ENCODE data around the gene ZNF548.
"Not testable (repeated sequence)": the region's sequence is repeated elsewhere in the genome, so short reads cannot be mapped to it uniquely, and the experiment has no call there.

Gene ZNF548

GRCh38 chr19:57374647-57375046 lies 15.0 kb upstream of the ZNF548 start:
- not testable (repeated sequence) for H3K27me3 Mint-ChIP-seq, H3K4me1 Mint-ChIP-seq, DNase-seq, H3K27ac Mint-ChIP-seq, ATAC-seq, H3K4me3 Mint-ChIP-seq
- H3K36me3 Mint-ChIP-seq (ENCODE audit: low read depth): peaks cover 91% of the 10 kb centered on the region
- H3K9me3 Mint-ChIP-seq: peaks cover 60% of the 10 kb centered on the region

- no peaks in the 10 kb centered on the region for H3K4me1 Mint-ChIP-seq
- H3K27ac Mint-ChIP-seq: no peak overlapping the region
- DNase-seq (no peak), ATAC-seq (no peak)
- peaks cover 65% of the 10 kb centered on the region for H3K9me3 Mint-ChIP-seq
- H3K27me3 Mint-ChIP-seq: no peaks in the 10 kb centered on the region
- H3K36me3 Mint-ChIP-seq (ENCODE audit: low read depth): peaks cover 87% of the 10 kb centered on the region
- no peak overlapping the region for H3K4me3 Mint-ChIP-seq
These were observed 13.5 kb upstream of the ZNF548 start for GRCh38 chr19:57376151-57376550.

GRCh38 chr19:57377498-57378146 lies 12.0 kb upstream of the ZNF548 start:
- no peak overlapping the region for H3K27ac Mint-ChIP-seq
- H3K9me3 Mint-ChIP-seq: peaks cover 58% of the 10 kb centered on the region
- H3K4me1 Mint-ChIP-seq: no peaks in the 10 kb centered on the region
- H3K4me3 Mint-ChIP-seq: no peak overlapping the region
- ATAC-seq: no peak
- H3K36me3 Mint-ChIP-seq (ENCODE audit: low read depth): peaks cover 73% of the 10 kb centered on the region
- DNase-seq: no peak
- H3K27me3 Mint-ChIP-seq: no peaks in the 10 kb centered on the region

- no peaks in the 10 kb centered on the region for H3K4me1 Mint-ChIP-seq
- DNase-seq (no peak), ATAC-seq (no peak)
- no peaks in the 10 kb centered on the region for H3K27me3 Mint-ChIP-seq
- H3K4me3 Mint-ChIP-seq: no peak overlapping the region
- peaks cover 42% of the 10 kb centered on the region for H3K36me3 Mint-ChIP-seq (ENCODE audit: low read depth)
- H3K27ac Mint-ChIP-seq: no peak overlapping the region
- H3K9me3 Mint-ChIP-seq: peaks cover 53% of the 10 kb centered on the region
These were observed 8.7 kb upstream of the ZNF548 start for GRCh38 chr19:57380923-57381322.

- DNase-seq: no peak
- Mint-ChIP-seq H3K4me1 (no peaks in the 10 kb centered on the region), H3K27me3 (no peaks in the 10 kb centered on the region), H3K9me3 (peaks cover 46% of the 10 kb centered on the region), H3K36me3 (ENCODE audit: low read depth) (peaks cover 25% of the 10 kb centered on the region), H3K27ac (no peak overlapping the region), H3K4me3 (no peak overlapping the region)
- no peak for ATAC-seq
These were observed 6.7 kb upstream of the ZNF548 start for GRCh38 chr19:57382806-57383488.

- ATAC-seq (no peak), DNase-seq (no peak)
- Mint-ChIP-seq H3K4me1 (peaks cover 31% of the 10 kb centered on the region), H3K4me3 (peak overlapping the region; percentile 95), H3K36me3 (ENCODE audit: low read depth) (peaks cover 44% of the 10 kb centered on the region), H3K27me3 (peaks cover 2% of the 10 kb centered on the region), H3K9me3 (peaks cover 29% of the 10 kb centered on the region), H3K27ac (peak overlapping the region; percentile 95)
These were observed 392 bp upstream of the ZNF548 start for GRCh38 chr19:57389194-57389729.

GRCh38 chr19:57395710-57396109 lies 6.1 kb downstream of the ZNF548 start:
- H3K4me3 Mint-ChIP-seq: no peak overlapping the region
- ATAC-seq: no peak
- H3K9me3 Mint-ChIP-seq: peaks cover 58% of the 10 kb centered on the region

GRCh38 chr19:57398868-57399267 lies 9.2 kb downstream of the ZNF548 start:
- Mint-ChIP-seq H3K27ac (no peak overlapping the region), H3K36me3 (ENCODE audit: low read depth) (peaks cover 81% of the 10 kb centered on the region)

More at GRCh38 chr19:57395710-57396109, 6.1 kb downstream of the ZNF548 start:
- no peak for DNase-seq
- H3K4me1 Mint-ChIP-seq: peaks cover 17% of the 10 kb centered on the region
- H3K36me3 Mint-ChIP-seq (ENCODE audit: low read depth): peaks cover 89% of the 10 kb centered on the region
- no peak overlapping the region for H3K27ac Mint-ChIP-seq
- no peaks in the 10 kb centered on the region for H3K27me3 Mint-ChIP-seq

GRCh38 chr19:57403737-57404563 lies 14.3 kb downstream of the ZNF548 start:
- Mint-ChIP-seq H3K36me3 (ENCODE audit: low read depth) (peaks cover 31% of the 10 kb centered on the region), H3K27ac (no peak overlapping the region), H3K4me3 (no peak overlapping the region), H3K27me3 (no peaks in the 10 kb centered on the region), H3K4me1 (peaks cover 2% of the 10 kb centered on the region), H3K9me3 (peaks cover 32% of the 10 kb centered on the region)
- ATAC-seq (peak; percentile 49), DNase-seq (no peak)

More at GRCh38 chr19:57398868-57399267, 9.2 kb downstream of the ZNF548 start:
- peaks cover 3% of the 10 kb centered on the region for H3K4me1 Mint-ChIP-seq
- no peak for DNase-seq
- H3K4me3 Mint-ChIP-seq: no peak overlapping the region
- H3K27me3 Mint-ChIP-seq: no peaks in the 10 kb centered on the region
- peaks cover 76% of the 10 kb centered on the region for H3K9me3 Mint-ChIP-seq
- no peak for ATAC-seq

GRCh38 chr19:57406516-57407123 lies 17.0 kb downstream of the ZNF548 start:
- Mint-ChIP-seq H3K9me3 (peaks cover 13% of the 10 kb centered on the region), H3K4me3 (no peak overlapping the region), H3K27ac (no peak overlapping the region), H3K4me1 (peaks cover 8% of the 10 kb centered on the region), H3K27me3 (no peaks in the 10 kb centered on the region), H3K36me3 (ENCODE audit: low read depth) (peaks cover 11% of the 10 kb centered on the region)
- ATAC-seq (peak; percentile 50), DNase-seq (peak; percentile 74)

GRCh38 chr19:57410877-57411671 lies 21.4 kb downstream of the ZNF548 start, which contains the start of gene ZNF17:
Gene ZNF17 (plus strand): TSS chr19:57411161. CDS start chr19:57413616, 2,455 bp downstream.
- peaks cover 31% of the 10 kb centered on the region for H3K36me3 Mint-ChIP-seq (ENCODE audit: low read depth)

GRCh38 chr19:57419439-57419838 lies 29.8 kb downstream of the ZNF548 start:
- peaks cover 57% of the 10 kb centered on the region for H3K9me3 Mint-ChIP-seq
- H3K4me3 Mint-ChIP-seq: no peak overlapping the region
- no peaks in the 10 kb centered on the region for H3K27me3 Mint-ChIP-seq
- H3K4me1 Mint-ChIP-seq: no peaks in the 10 kb centered on the region
- H3K27ac Mint-ChIP-seq: no peak overlapping the region
- DNase-seq (no peak), ATAC-seq (no peak)
- H3K36me3 Mint-ChIP-seq (ENCODE audit: low read depth): peaks cover 85% of the 10 kb centered on the region

More at GRCh38 chr19:57410877-57411671, 21.4 kb downstream of the ZNF548 start, which contains the start of gene ZNF17:
- peaks cover 15% of the 10 kb centered on the region for H3K4me1 Mint-ChIP-seq
- H3K4me3 Mint-ChIP-seq: peak within 1 kb of the TSS; percentile 88
- ATAC-seq (peak; percentile 100), DNase-seq (peak; percentile 89)
- peaks cover 15% of the 10 kb centered on the region for H3K9me3 Mint-ChIP-seq
- H3K27me3 Mint-ChIP-seq: no peaks in the 10 kb centered on the region
- peak within 1 kb of the TSS; percentile 82 for H3K27ac Mint-ChIP-seq

- ATAC-seq (no peak), DNase-seq (no peak)
- Mint-ChIP-seq H3K4me1 (no peaks in the 10 kb centered on the region), H3K27me3 (no peaks in the 10 kb centered on the region), H3K27ac (no peak overlapping the region), H3K4me3 (no peak overlapping the region), H3K36me3 (ENCODE audit: low read depth) (peaks cover 73% of the 10 kb centered on the region), H3K9me3 (peaks cover 49% of the 10 kb centered on the region)
These were observed 31.4 kb downstream of the ZNF548 start for GRCh38 chr19:57421037-57421436.
